Measurements from ENCODE around the gene INPP5A.
A peak's percentile ranks its signal among the peaks of the same experiment; 100 is the strongest.

The INPP5A gene

GRCh38 chr10:132536877-132537683 is 507 bp upstream of the INPP5A start:
- DNase-seq = peak; percentile 99

DNA sequence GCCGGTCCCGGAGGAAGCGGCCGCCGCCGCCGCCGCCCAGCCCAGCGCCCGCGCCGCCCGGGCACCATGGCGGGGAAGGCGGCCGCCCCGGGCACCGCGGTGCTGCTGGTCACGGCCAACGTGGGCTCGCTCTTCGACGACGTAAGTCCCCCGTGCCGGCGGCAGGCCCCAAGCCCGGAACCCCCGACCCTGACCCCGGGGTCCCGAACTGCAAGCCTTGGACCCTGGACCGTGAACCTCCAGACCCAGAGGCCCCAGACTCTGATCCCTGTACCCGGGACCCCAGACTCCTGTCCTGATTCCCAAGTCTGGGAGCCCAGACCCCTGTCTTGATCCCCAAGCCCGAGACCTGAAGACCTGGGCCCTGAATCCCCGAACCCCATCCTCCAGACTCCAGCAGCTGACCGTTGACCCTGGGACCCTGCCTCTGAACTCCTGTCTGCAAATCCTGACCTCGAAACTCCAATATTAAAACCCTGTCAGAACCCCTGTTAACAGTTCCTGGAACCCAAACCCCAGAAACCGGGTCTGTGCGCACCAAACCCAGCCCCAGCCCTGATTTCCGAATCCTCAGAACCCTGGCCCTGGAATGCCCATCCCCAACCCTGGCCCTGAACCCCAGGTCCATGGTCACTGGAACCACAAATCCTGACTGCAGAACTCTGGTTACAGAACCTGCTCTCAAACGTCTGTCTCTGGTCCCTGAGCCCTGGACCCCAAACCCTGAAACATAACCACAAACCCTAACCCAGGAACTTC is 623 bp downstream of the INPP5A start:
- no peak for DNase-seq

DNA sequence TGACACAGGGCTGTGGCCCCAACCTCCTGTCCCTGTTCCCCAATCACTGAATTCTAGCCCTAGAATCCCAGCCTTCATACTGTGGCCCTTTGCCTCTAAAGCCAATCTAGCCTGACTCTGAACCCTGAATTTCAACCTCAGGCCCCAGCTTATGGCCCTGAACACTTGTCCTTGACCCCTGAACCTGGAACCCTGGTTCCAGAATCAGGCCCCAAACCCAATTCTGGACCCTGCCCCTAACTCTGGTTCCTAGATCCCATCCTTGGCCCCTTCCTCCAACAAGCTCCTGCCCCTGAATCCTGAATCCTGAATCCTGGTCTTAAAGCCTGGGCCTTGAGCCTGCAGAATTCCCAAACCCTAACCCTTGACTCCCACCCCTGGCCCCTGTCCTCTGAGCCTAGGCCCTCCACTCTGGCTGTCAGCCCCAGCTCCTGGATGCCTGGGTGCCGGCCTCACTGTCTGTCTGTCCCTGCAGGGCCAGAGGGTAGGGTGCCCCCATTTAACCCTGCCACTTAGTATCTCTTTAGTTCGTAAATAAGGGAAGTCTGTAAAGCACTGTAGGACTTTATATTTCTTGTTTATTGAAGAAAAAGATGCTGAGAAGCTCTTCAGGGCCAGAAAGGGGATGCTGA is 1.3 kb downstream of the INPP5A start:
- DNase-seq = no peak

GRCh38 chr10:132539431-132539839 is 1.8 kb downstream of the INPP5A start:
- no peak for DNase-seq

DNA sequence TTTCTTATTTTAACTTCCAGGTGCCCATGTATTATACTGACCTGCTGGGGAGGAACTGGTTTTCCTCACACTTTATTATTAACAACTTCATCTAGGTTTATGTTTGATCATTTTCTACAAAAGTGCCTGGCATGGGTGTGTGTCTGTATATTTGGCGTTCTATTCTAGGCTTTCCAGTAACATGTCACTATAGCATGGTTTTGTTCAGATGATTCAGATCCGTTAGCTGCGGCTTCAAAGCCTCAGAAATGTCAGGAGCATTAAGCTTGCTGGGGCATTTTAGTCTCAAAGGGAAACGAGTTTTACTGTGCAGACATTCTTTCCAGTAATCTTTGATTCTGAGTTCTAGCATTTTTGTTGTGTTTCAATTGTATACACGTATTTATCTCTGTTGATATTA is 2.3 kb downstream of the INPP5A start:
- DNase-seq = peak; percentile 78

- DNase-seq = peak; percentile 45
Measured at GRCh38 chr10:132540456-132540855, 2.9 kb downstream of the INPP5A start.

DNA sequence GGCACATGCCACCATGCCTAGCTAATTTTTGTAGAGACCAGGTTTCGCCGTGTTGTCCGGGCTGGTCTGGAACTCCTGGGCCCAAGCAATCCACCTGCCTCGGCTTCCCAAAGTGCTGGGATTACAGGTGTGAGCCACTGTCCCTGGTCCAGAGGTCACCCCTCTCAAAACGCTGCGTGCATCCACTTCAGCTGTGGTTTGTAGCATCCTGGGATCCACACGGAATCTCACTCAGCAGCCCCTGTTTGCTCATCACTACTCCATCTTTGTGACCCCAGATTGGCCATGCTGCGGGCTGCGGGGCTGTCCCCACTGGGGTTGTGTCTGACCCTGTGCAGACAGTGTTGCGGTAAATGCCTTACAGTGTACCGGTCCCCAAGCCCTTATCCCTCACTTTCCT is 3.5 kb downstream of the INPP5A start:
- DNase-seq = no peak

- no peak for DNase-seq
Measured at GRCh38 chr10:132541601-132542011, 4.0 kb downstream of the INPP5A start.

DNA sequence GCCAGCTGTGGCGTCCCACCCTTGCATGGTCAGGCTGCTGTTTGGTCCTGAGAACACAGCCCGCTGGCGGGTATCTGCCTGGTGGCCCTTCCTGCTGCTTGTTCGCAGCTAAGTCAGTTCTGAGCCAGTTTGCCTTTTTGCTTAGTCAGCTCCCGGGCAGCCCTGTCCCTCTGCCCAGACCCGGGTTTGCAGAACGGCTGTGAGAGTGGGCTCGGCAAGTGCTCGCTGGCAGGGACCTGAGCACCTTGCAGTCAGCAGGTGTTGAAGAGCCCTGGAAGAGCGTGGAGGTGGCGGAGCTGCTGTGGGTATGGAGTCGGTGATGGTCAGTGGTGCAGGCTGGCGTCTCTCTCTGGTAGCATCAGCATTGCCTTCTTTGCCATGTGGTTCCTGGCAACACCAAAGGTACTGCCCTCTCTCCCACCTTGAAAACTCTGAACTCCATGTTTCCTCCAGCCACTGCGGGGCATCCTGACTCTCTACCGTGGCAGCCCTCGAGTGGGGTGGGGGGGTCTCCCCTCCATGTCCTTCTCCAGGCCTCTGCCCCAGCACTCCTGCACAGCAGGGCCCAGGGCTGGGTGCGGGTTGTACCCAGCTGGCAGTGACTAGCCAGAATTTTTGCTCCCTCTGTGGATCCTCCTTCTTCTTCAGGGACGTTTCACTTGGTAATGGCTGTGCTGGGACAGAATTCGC is 4.6 kb downstream of the INPP5A start:
- DNase-seq = no peak

GRCh38 chr10:132542819-132543218 is 5.2 kb downstream of the INPP5A start:
- DNase-seq = no peak

- no peak for DNase-seq
Measured at GRCh38 chr10:132543916-132544743, 6.5 kb downstream of the INPP5A start.

DNA sequence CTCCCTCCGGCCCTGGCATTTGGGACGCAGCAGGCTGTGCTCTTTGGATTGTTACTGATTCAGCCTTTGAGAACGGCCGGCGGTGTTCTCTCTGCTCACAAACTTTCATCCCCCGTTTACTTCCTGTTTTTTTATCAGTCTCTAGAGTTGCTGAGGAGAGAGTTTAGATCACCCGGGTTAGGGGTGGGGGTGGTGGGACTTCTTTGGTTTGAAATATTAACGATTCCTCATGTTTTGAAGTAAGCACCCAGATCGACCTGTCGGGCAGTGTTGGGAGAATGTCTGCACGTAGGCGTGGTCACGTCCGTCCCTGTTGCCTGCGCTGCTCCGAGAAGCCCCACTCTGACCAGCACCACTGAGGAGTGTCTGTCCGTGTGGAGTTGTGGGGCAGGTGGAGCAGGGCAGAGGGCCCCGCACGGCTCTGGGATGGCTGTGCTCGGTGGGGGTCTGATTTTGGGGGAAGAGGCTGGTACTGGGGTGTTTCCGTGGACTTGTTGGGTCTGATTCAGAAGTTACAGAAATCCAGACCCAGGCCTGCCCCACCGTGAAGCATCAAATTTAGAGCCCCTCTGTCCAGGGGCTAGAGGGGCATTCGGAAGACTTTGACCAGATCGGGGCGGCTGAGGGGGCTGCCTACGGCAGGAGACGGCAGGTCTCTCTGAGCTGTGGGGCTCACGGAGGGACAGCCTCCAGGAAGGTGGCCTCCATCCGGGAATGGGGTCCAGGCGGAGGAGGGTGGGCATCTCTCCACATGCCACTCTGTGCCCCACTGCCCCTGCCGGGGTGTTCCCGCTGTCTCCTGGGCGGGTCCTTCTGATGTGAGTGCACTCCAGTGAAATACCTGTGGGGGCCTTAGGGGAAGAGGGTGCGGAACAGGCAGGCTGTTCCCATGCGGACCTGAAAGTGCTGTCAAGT is 7.4 kb downstream of the INPP5A start:
- DNase-seq = no peak

- no peak for DNase-seq
Measured at GRCh38 chr10:132545659-132546367, 8.2 kb downstream of the INPP5A start.

GRCh38 chr10:132546567-132547420 is 9.2 kb downstream of the INPP5A start:
- no peak for DNase-seq

- no peak for DNase-seq
Measured at GRCh38 chr10:132547421-132547861, 9.9 kb downstream of the INPP5A start.

DNA sequence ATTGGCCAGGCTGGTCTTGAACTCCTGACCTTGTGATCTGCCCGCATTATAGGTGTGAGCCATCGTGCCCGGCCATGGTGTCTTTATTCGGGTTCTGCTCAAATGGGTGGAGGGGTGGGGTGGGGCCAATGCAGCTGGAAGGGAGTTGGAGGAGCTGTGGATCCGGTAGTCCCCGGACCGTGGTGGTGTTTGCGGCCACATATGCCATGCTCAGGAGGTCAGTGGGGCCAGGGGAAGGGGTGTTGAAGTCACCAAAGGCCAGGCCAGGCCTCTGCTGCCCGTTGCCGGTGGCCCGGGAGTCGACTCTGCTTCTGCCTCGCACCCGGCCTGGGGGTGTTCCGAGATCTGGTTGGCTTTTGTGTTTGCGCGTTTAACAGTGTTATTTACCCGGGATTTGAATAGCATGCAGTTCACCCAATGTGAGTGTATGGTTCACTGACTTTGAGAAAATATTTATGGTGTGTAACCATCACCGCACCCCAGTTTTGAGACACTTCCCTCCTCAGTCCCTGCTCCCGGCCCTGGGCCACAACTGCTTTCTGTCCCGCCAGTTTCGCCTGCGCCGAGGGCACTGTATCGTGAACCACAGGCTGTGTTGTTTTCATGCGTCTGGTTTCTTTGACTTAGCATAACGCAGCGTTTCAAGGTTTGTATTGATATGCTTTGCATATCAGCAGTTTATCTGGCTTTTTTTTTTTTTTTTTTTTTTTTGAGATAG is 10.7 kb downstream of the INPP5A start:
- DNase-seq = no peak

DNA sequence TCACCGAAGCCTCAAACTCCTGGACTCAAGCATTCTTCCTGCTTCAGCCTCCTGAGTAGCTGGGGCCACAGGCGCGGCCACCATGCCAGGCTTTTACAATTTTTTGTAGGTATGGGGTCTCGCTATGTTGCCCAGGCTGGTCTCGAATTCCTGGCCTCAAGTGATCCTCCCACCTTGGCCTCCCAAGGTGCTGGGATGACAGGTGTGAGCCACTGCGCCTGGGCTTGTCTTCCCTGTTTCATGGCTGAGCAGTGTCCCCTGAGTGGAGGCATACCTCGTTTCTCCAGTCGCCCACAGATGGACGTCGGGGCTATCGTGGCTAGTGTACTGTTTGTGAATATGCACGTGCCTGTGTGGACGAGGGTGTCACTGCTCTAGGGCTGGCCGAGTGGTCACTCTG is 11.3 kb downstream of the INPP5A start:
- no peak for DNase-seq

- no peak for DNase-seq
Measured at GRCh38 chr10:132549371-132549770, 11.8 kb downstream of the INPP5A start.

Data from fibroblast of skin of right biceps (primary cell).